ENCODE measurements around the gene SIDT1. TPM values are rescaled to one million over a fixed set of nuclear protein-coding genes. Genes with fewer than 3 reads are reported as not detected.

Gene SIDT1
- total RNA-seq, 4 donors from 2014 or later: 0.13 to 2.7 (median 0.99) TPM

DNA sequence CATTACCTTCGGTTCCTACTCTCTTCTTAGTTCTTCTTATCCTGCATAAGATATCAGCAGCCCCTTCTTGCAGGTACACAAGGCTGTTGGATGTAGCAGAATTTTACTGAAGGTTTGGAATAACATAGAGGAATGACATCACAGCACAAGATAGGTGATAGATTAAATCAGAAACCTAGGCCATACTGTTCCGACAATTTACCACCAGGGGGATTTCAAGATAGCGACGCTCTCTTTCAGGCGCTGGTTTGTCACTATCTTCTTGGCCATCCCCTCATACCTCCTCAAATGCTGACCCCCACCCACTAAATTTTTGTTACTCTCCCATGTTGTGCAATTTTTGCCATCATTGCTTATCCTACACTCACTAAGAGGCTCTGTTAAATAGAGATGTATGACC, 3.5 kb downstream of the SIDT1 start:
- no peak overlapping the region for H3K4me3 ChIP-seq (ENCODE audit: low read depth, poor library complexity, severe bottlenecking)
- DNase-seq (ENCODE audit: low spot score in 2 of 2): no peak
- WGBS, 2 donors: 75 to 85% methylated on average over 5 of the region's 5 CpGs
- TF ChIP-seq POLR2A (IDR thresholded peaks at IDR 0.05): no peak
- TF ChIP-seq, protein P1, sequence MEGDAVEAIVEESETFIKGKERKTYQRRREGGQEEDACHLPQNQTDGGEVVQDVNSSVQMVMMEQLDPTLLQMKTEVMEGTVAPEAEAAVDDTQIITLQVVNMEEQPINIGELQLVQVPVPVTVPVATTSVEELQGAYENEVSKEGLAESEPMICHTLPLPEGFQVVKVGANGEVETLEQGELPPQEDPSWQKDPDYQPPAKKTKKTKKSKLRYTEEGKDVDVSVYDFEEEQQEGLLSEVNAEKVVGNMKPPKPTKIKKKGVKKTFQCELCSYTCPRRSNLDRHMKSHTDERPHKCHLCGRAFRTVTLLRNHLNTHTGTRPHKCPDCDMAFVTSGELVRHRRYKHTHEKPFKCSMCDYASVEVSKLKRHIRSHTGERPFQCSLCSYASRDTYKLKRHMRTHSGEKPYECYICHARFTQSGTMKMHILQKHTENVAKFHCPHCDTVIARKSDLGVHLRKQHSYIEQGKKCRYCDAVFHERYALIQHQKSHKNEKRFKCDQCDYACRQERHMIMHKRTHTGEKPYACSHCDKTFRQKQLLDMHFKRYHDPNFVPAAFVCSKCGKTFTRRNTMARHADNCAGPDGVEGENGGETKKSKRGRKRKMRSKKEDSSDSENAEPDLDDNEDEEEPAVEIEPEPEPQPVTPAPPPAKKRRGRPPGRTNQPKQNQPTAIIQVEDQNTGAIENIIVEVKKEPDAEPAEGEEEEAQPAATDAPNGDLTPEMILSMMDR (IDR thresholded peaks at IDR 0.05): no peak
- intact Hi-C loops (cut with DNase I; ENCODE audit: low total_unique reads): no loop called here

DNA sequence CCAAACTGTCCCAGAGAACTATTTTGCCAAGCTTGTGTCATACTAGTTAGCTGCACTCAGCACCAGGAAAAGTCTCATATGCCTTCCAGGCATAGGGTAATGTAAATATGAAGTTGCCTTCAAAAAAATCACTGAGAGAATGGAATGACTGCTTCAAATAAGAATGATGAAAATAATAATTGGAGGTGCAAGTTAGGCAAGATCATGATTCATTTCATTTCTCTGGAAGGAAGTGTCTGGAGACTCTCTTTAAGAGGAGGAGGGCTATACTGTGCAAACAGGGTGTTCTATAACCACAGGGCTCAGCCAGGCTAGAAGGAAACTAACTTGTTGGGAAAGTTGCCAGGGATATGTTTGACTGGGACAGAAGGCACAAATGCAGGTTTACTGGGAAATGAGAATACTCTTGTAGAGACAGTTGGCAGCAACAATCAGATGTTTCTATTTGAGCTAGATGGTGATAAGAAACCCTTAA, 4.3 kb downstream of the SIDT1 start:
- DNase-seq (ENCODE audit: low spot score in 2 of 2): no peak
- H3K4me3 ChIP-seq (ENCODE audit: low read depth, poor library complexity, severe bottlenecking): no peak overlapping the region
- intact Hi-C loops (cut with DNase I; ENCODE audit: low total_unique reads): no loop called here
- TF ChIP-seq, protein P1 (IDR thresholded peaks at IDR 0.05): no peak
- TF ChIP-seq POLR2A (IDR thresholded peaks at IDR 0.05): no peak

DNA sequence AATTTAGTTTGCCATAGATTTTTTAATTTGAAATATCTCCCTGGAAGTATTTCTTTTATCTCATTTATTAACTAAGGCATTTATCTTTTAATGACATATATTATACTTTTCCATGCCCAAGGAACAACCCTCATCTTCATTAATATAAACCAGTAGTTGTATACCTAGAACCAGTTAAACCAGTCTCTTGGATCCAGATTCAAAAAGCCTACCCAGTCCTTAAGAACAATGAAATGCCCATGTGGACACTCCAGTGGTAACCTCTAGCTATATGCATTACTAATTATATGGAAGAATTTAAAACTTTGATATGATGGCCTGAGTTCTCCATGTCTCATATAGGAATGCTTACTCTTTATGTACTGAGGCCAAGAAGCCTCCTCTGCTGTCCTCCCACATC, 4.8 kb downstream of the SIDT1 start:
- intact Hi-C loops (cut with DNase I; ENCODE audit: low total_unique reads): no loop called here
- no peak for TF ChIP-seq POLR2A (IDR thresholded peaks at IDR 0.05)
- TF ChIP-seq, protein P1 (IDR thresholded peaks at IDR 0.05): no peak
- no peak for DNase-seq (ENCODE audit: low spot score in 2 of 2)
- H3K4me3 ChIP-seq (ENCODE audit: low read depth, poor library complexity, severe bottlenecking): no peak overlapping the region

DNA sequence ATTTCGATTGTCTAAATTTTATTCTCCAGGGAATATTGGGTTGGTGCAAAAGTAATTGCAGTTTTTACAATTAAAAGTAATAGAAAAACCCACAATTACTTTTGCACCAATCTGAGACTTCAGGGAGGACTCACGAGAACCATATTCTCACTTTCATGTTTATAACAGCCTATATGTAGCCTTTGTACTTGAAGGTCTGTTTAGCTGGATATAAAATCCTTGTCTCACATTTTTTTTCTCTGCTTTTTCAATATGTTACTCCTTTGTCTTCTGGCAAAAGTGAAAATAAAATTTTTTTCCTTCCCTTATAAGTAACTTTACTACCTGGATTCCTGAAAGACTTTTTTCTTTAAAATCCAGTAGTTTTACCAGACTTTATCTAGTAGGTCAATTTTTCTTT, 9.2 kb downstream of the SIDT1 start:
- H3K4me3 ChIP-seq (ENCODE audit: low read depth, poor library complexity, severe bottlenecking): no peak overlapping the region
- TF ChIP-seq POLR2A (IDR thresholded peaks at IDR 0.05): no peak
- TF ChIP-seq, protein P1 (IDR thresholded peaks at IDR 0.05): no peak
- WGBS, 2 donors: 88 to 92% methylated on average over 2 of the region's 2 CpGs
- no peak for DNase-seq (ENCODE audit: low spot score in 2 of 2)
- intact Hi-C loops (cut with DNase I; ENCODE audit: low total_unique reads): no loop called here

DNA sequence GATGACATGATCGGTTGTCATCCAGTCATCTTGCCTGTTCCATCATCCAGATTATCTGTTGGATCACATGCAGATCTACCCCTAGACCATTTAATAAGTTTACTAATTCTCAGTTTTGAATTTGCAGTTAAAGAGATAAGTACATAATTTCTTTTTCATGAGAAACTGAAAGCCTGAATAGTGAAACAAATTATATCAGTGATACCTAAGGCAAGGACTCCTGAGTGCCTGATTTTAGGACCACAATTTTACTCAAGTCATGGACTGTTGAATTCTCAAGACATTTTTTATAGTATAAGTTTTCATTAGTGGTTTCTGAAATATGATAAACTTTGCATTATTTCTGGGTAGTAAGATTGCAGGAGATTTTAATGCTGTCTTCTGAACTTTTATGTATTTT, 13.2 kb downstream of the SIDT1 start:
- no peak overlapping the region for H3K4me3 ChIP-seq (ENCODE audit: low read depth, poor library complexity, severe bottlenecking)
- WGBS, 2 donors: 84% methylated on average over 1 of the region's 1 CpG
- DNase-seq (ENCODE audit: low spot score in 2 of 2): no peak
- TF ChIP-seq, protein P1 (IDR thresholded peaks at IDR 0.05): no peak
- no peak for TF ChIP-seq POLR2A (IDR thresholded peaks at IDR 0.05)
- intact Hi-C loops (cut with DNase I; ENCODE audit: low total_unique reads): no loop called here

DNA sequence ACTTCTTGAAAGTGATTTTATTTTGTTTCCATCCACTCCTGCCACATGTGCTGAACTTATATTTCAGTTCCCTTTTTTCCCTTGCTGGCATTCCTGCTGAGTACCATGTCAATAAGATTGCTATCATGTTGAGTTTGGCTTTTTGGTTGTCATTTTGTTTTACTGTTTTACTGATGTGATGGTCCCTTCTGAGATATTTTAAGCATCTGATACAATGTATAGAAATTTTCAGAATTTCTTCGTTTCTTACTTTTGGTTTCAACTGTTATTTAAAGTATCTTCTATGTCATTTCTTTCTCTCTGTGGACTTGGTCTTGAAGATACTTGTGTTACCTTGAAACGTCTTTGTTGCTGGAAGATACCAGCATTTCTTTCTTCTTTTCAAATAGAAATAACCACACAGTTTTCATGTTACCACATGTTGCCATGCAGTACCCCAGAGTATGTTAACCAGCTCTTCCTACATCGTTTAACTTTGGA, 14.1 kb downstream of the SIDT1 start:
- WGBS, 2 donors: 46 to 59% methylated on average over 3 of the region's 3 CpGs
- intact Hi-C loops (cut with DNase I; ENCODE audit: low total_unique reads): no loop called here
- no peak for TF ChIP-seq POLR2A (IDR thresholded peaks at IDR 0.05)
- H3K4me3 ChIP-seq (ENCODE audit: low read depth, poor library complexity, severe bottlenecking): no peak overlapping the region
- DNase-seq (ENCODE audit: low spot score in 2 of 2): no peak
